ENCODE data around the gene GREB1.

The GREB1 gene

GRCh38 chr2:11665028-11665427 is 131.2 kb downstream of the GREB1 start:
- no peaks in the 10 kb centered on the region for H3K9me3 Mint-ChIP-seq (ENCODE audit: low read depth)
- peaks cover 20% of the 10 kb centered on the region for H3K27me3 Mint-ChIP-seq
- no peak overlapping the region for H3K27ac Mint-ChIP-seq
- H3K4me3 Mint-ChIP-seq, result no peak overlapping the region
- peaks cover 4% of the 10 kb centered on the region for H3K36me3 Mint-ChIP-seq
- H3K4me1 Mint-ChIP-seq (ENCODE audit: low read depth), result peaks cover 2% of the 10 kb centered on the region

- Mint-ChIP-seq H3K9me3 (ENCODE audit: low read depth) (no peaks in the 10 kb centered on the region), H3K27me3 (peaks cover 27% of the 10 kb centered on the region), H3K36me3 (peaks cover 4% of the 10 kb centered on the region), H3K4me1 (ENCODE audit: low read depth) (peaks cover 7% of the 10 kb centered on the region), H3K4me3 (no peak overlapping the region), H3K27ac (no peak overlapping the region)
Observed at GRCh38 chr2:11665510-11666362, 131.9 kb downstream of the GREB1 start.

DNA sequence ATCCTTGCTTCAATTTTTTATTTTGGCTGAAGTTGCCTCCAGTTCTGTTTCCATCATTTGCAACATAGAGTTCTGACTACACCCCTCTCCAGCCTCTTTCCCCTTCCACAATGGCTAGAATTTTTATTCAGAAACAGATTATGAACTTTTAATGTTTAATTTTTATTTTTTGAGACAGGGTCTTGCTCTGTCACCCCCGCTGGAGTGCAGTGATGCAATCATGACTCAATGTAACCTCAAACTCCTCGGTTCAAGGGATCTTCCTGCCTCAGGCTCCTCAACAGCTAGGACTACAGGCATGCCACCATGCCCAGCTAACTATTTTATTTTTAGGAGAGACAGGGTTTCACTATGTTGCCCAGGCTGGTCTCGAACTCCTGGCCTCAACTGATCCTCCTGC is 133.3 kb downstream of the GREB1 start:
- Mint-ChIP-seq H3K4me1 (ENCODE audit: low read depth) (peaks cover 7% of the 10 kb centered on the region), H3K27me3 (peaks cover 25% of the 10 kb centered on the region), H3K27ac (no peak overlapping the region), H3K9me3 (ENCODE audit: low read depth) (no peaks in the 10 kb centered on the region), H3K4me3 (no peak overlapping the region), H3K36me3 (peaks cover 2% of the 10 kb centered on the region)

DNA sequence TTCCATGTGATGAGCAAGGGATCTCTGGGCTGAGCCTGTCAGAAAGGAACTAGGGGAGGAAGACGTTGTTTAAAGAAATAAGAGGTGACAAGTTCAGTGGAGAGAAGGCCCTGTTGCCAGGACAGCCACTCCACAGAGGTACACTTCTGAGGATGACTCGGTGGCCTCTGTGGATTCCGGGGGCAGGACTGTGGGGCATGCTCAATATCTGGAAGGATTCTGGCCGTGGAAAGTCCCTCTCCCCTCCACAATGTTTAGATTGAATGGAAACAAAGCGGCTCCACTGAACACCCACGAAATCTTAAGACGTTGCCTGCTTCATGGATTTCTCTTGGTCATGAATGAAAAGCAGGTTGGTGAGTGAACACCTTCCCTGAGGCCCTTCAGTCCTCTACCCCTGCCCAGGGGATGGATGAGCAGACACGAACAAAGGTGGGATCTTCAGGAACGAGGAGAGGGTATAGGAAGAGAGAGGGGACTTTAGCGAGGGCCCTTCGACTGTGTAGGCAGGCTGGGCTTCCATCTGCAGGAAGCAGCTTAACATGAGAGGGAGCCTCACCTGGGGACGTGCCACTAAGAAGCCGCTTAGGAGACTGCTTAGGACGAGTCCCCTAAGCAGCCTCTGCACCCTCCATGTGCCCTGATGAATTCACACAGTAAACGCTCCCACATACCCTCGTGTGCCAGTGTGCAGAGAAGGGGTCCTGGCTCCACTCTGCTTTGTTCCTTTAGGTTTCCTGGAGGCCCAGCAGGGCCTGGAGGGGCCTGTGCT is 134.2 kb downstream of the GREB1 start:
- H3K4me3 Mint-ChIP-seq, result no peak overlapping the region
- peaks cover 8% of the 10 kb centered on the region for H3K4me1 Mint-ChIP-seq (ENCODE audit: low read depth)
- H3K9me3 Mint-ChIP-seq (ENCODE audit: low read depth), result no peaks in the 10 kb centered on the region
- H3K27ac Mint-ChIP-seq, result no peak overlapping the region
- peaks cover 28% of the 10 kb centered on the region for H3K27me3 Mint-ChIP-seq
- H3K36me3 Mint-ChIP-seq, result peaks cover 2% of the 10 kb centered on the region

DNA sequence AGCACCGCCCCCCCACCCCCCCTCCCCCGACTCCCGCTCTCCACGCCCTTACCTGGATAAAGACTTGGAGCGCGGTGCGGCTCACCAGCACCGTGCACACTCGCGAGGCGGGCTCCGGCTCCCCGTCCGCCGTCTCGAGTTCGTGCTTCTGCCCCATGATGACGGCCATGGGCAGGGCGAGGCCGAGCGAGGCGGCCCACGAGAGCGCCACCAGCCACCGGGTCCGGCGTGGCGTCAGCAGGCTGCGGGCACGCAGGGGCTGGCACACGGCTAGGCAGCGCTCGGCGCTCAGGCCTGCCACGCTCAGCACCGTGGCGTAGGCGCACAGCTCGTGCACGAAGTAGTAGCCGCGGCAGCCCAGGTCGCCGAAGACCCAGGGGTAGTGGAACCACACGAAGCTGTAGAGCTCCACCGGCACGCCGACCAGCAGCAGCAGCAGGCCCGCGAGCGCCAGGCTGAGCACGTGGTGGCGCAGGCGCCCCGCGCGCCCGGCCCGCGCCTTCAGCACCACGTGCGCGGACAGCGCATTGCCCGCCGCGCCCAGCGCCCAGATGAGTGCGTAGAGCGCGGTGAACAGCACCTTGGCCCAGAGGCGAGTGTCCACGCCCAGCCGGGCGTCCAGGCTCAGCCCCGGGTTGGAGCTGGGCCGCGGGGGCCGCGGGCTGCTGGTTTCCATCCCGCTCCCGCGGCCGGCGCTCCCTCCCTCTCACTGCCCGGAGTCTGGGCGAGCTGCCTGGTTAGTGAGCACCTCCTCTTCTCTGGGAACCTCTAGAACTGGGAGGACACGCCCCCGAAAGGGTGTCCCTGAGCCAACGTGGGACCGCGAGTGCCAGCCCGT is 135.8 kb downstream of the GREB1 start, which contains the start of gene NTSR2:
TSS of gene NTSR2 (minus strand) at position 742 of the 838 bp plus-strand sequence. CDS start at position 676, 66 bp downstream.
- H3K9me3 Mint-ChIP-seq (ENCODE audit: low read depth), result no peaks in the 10 kb centered on the region
- H3K27ac Mint-ChIP-seq, result no peak within 1 kb of the TSS
- peaks cover 10% of the 10 kb centered on the region for H3K4me1 Mint-ChIP-seq (ENCODE audit: low read depth)
- H3K36me3 Mint-ChIP-seq, result peaks cover 2% of the 10 kb centered on the region
- peaks cover 32% of the 10 kb centered on the region for H3K27me3 Mint-ChIP-seq
- H3K4me3 Mint-ChIP-seq, result no peak within 1 kb of the TSS

- Mint-ChIP-seq H3K4me1 (ENCODE audit: low read depth) (peaks cover 10% of the 10 kb centered on the region), H3K4me3 (no peak overlapping the region), H3K27ac (no peak overlapping the region), H3K27me3 (peaks cover 40% of the 10 kb centered on the region), H3K36me3 (peaks cover 2% of the 10 kb centered on the region), H3K9me3 (ENCODE audit: low read depth) (no peaks in the 10 kb centered on the region)
Observed at GRCh38 chr2:11672407-11672806, 138.6 kb downstream of the GREB1 start.

DNA sequence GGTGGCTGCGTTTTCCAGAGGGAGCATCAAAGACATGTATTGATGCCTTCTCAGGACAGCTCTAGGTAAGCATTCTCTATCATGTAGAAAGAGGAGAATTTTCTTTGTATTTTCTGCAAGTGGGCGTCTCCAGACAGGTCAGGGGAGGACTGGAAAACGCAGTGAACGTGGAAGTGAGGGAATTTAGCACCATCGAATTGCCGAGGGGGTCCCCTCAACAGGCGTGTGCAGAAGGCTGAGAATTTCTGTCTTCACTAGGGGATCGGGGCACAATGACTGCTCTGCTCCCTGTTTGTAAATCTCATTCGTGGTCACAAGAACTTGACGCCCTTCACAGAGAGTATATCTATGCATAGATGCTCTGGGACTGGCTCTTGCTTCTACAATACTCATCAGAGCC is 141.1 kb downstream of the GREB1 start:
- Mint-ChIP-seq H3K27ac (no peak overlapping the region), H3K27me3 (peaks cover 32% of the 10 kb centered on the region), H3K36me3 (no peaks in the 10 kb centered on the region), H3K9me3 (ENCODE audit: low read depth) (no peaks in the 10 kb centered on the region), H3K4me3 (no peak overlapping the region), H3K4me1 (ENCODE audit: low read depth) (peaks cover 8% of the 10 kb centered on the region)

DNA sequence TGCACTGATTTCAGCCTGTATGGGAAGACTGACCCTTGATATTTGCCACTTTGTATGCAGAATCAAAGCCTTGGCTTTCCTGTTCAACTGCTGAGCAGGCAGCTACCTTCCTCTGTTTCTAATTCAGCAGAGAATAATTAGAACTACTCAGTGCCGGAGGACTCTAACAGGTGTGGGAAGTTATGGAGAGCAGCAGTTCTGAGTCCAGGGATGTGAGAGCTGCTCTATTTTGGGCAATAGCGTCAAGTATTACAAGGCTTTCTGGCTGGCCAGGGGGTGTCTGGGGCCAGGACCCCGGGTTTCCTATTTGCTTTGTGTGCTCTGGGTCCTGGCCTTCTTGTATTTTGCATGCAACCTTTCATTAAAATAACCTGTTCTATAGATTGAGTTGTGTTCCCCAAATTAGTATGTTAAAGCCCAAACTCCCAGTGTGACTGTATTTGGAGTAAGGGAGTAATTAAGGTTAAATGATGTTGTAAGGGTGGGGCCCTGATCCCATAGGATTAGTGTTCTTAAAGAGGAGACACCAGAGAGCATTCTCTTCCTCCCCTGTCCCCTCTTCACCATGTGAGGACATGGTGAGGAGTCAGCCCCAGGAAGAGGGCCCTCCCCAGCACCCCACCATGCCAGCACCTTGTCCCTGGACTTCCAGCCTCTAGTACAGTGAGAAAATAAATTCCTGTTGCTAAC is 141.7 kb downstream of the GREB1 start:
- Mint-ChIP-seq H3K27me3 (peaks cover 27% of the 10 kb centered on the region), H3K27ac (no peak overlapping the region), H3K9me3 (ENCODE audit: low read depth) (no peaks in the 10 kb centered on the region), H3K4me3 (no peak overlapping the region), H3K36me3 (no peaks in the 10 kb centered on the region), H3K4me1 (ENCODE audit: low read depth) (peaks cover 3% of the 10 kb centered on the region)

DNA sequence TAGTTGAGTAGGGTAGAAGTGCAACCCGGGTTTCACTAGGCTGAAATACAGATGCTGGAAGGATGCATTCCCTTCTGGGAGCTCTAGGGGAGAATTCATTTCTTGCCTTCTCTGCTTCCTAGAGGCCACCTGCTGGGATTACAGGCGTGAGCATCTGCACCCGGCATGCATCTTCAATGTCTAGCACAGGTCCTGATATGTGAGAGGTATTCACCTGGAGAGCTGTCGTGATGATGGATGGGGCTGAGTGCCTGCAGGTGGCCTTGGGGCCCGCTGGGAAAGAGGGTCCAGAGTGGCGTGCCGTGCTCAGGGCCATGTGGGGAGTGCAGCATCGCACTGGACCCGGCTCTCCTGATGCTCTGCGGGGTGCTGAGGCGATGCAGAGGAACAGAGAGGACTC is 142.8 kb downstream of the GREB1 start:
- Mint-ChIP-seq H3K4me3 (no peak overlapping the region), H3K9me3 (ENCODE audit: low read depth) (no peaks in the 10 kb centered on the region), H3K4me1 (ENCODE audit: low read depth) (peaks cover 3% of the 10 kb centered on the region), H3K36me3 (no peaks in the 10 kb centered on the region), H3K27ac (no peak overlapping the region), H3K27me3 (peaks cover 22% of the 10 kb centered on the region)

DNA sequence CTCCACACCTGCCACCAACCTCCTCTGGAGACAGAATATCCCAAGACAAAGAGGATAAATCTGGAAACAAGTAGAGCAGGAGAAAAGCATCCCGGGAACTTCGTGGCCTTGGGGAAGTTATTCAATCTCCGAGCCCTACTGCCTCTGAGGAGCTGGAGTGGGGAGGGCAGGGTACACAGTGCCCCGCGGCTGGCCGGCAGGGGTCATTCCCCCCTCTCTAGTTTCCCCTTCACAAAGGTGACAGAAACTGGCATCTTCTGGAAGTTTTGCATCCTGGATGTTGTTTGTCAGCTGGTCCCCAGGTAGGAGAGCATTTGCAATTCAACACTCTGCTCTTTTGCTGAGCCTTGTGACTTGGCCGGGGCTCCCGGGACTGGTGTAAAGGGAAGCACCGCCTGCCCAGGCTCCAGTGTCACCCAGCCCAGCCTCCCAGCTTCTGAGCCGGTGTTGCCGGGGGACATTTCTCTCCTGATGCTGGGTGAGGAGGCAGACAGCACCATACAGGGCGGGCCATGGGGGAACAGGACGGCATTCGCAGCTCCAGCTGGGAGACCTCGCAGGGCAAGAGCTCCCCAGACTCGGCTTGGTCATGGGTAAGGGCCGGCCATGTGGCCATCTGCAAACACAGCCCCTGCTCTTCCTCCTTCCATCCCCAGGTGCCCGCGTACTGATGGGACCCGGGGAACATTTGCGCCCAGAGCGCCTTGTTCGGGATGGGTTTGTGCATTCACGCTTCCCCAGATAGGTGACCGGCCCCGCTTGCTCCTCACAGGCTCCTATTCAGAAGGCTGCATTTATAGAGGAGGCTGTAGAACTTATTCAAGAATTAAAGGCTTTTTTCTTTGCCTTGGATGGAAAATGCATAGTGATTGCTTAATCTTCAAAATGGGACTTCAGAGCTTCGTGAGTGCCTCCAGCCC is 143.6 kb downstream of the GREB1 start:
- Mint-ChIP-seq H3K9me3 (ENCODE audit: low read depth) (no peaks in the 10 kb centered on the region), H3K4me1 (ENCODE audit: low read depth) (peaks cover 6% of the 10 kb centered on the region), H3K36me3 (no peaks in the 10 kb centered on the region), H3K4me3 (no peak overlapping the region), H3K27me3 (peaks cover 22% of the 10 kb centered on the region), H3K27ac (no peak overlapping the region)

- Mint-ChIP-seq H3K9me3 (ENCODE audit: low read depth) (no peaks in the 10 kb centered on the region), H3K27me3 (peaks cover 17% of the 10 kb centered on the region), H3K36me3 (no peaks in the 10 kb centered on the region), H3K27ac (no peak overlapping the region), H3K4me1 (ENCODE audit: low read depth) (peaks cover 3% of the 10 kb centered on the region), H3K4me3 (no peak overlapping the region)
Observed at GRCh38 chr2:11678306-11678960, 144.6 kb downstream of the GREB1 start.

- peaks cover 3% of the 10 kb centered on the region for H3K4me1 Mint-ChIP-seq (ENCODE audit: low read depth)
- no peak overlapping the region for H3K27ac Mint-ChIP-seq
- no peaks in the 10 kb centered on the region for H3K36me3 Mint-ChIP-seq
- H3K9me3 Mint-ChIP-seq (ENCODE audit: low read depth), result no peaks in the 10 kb centered on the region
- no peak overlapping the region for H3K4me3 Mint-ChIP-seq
- peaks cover 15% of the 10 kb centered on the region for H3K27me3 Mint-ChIP-seq
Observed at GRCh38 chr2:11679016-11679415, 145.2 kb downstream of the GREB1 start.

DNA sequence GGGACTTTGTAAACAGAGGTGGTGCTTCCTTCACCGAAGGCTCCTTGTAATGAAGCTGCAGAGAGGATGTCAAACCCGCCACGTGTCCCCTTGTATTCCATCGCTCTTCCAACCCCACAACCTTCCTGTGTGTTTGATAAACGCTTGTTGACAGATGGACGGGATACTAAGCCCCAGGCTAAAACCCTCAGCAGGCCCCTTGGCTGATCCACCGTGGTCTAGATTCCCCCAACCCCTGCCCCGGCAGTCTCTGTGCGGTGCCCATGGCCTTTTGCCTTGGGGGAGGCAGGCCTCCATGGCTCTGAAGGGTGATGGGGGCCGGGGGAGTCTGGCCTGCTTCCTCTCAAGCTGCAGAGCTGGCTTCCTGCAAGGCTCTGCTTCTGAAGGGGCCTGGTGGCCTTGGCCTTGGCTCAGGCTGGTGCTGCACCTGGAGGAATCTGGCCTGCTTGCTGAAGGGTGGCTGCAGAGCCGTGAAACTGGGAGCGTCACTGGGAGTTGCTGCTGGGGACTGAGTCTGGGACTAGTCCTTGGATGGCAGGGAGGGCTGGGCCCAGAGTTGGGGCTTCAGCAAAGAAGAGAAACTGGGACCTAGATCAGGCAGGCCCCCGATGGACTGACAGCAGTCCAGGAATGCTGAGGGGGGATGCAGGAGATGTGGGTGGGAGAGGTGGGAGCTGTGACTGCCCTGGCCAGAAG is 145.8 kb downstream of the GREB1 start:
- Mint-ChIP-seq H3K27me3 (peaks cover 13% of the 10 kb centered on the region), H3K9me3 (ENCODE audit: low read depth) (no peaks in the 10 kb centered on the region), H3K4me1 (ENCODE audit: low read depth) (peaks cover 3% of the 10 kb centered on the region), H3K27ac (no peak overlapping the region), H3K36me3 (no peaks in the 10 kb centered on the region), H3K4me3 (no peak overlapping the region)

Measured in activated naive CD8-positive, alpha-beta T cell (primary cell).